NCI-H446 (cell line): ENCODE measurements around the gene PHIP.

Experiments
- DNase-seq, 2 experiments: peaks; one replicate each; lab custom pipeline; 2025; lab: John Stamatoyannopoulos, UW

PHIP gene

GRCh38 chr6:79070206-79070825 lies 7.7 kb downstream of the PHIP start:
- DNase-seq, result no peak

DNA sequence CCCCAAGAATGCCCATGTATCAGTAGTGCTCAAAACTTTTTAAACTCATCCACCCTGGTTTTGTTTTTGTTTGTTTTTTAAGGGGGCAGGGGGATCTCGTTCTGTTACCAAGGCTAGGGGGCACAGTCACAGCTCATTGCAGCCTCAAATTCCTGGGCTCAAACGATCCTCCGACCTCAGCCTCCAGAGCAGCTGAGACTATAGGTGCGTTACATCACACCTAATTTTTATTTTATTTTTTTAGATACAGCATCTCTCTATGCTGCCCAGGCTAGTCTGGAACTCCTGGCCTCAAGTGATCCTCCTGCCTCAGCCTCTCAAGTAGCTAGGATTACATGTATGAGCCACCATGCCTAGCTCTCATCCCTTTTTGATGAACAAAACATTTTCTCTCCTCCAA lies 11.2 kb downstream of the PHIP start:
- no peak for DNase-seq

DNA sequence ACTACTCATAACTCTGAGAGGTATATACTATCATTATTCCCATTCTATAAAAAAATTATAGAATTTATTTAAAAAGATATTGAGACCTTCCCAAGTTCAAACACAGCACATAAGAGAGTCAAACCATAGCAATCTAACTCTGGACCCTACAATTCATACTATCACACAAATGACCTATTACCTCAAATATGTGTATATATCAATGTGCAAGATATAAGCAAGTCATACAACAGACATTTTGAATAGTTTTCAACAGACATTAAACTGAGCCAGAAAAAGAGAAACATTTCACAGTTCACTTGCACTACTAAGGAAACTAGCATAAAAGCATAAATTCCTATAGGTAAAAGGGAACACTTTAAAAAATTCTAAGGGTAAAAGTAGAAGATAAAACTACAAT lies 11.7 kb downstream of the PHIP start:
- DNase-seq, result no peak

DNA sequence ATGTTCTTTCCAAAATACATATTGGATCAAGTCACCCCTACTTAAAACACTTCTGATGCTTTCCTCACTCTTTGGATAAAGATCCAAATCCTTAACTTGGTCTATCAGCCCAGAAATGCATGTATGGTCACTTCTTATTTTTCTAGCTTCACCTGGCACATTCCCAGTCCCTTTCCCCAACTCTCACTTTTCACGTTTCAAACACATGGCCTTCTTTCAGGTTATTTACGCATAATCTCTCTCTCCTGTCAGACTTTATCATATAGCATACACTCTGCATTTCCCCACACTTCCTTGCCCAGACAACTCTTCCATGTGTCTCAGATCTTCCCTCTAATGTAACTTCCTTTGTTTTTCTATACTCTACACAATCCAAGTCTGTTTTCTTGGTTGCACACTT lies 12.8 kb downstream of the PHIP start:
- DNase-seq, result no peak

DNA sequence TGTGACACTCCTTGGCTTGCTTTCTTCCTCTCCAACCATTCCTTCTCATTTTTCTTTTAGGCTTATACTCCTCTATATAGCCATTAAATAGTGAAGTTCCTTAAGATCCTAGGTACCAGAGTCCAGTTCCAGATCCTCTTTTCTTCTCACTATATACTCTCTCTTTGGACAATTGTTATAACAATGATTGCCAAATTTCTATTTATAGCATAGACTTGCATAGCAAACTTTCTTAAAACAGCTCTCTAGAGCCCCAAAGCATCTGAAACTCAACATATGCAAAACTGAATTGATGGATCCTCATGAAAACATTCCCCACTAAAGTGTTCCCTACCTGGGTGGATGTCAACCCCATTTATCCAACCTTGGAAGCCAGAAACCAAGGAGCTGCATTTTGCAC lies 13.4 kb downstream of the PHIP start:
- DNase-seq, result no peak

GRCh38 chr6:79062708-79063107 lies 15.3 kb downstream of the PHIP start:
- DNase-seq, result no peak

DNA sequence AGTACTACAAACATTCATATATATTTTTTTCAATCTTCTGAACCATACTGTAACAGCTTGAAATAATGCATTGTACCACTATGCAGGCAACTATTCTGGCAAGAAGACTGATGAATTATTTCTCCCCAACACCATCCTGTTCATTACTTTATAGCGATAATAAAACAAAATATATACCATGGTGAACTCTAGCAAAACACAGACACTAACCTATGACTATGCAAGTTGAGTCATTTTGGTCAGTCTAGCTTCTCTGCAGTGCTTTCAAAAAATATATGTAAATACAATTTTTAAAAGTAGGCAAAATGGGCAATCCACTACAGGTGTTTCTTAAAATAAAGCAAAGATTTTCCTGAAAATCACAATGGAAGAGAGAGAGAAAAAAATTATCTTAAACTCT lies 20.3 kb downstream of the PHIP start:
- no peak for DNase-seq

GRCh38 chr6:79056226-79056625 lies 21.8 kb downstream of the PHIP start:
- DNase-seq, result no peak

- peak in 1 of 2 experiments; percentile 18 for DNase-seq
These were observed 29.4 kb downstream of the PHIP start for GRCh38 chr6:79048611-79049010.

- DNase-seq, result no peak
These were observed 31.0 kb downstream of the PHIP start for GRCh38 chr6:79047072-79047471.

DNA sequence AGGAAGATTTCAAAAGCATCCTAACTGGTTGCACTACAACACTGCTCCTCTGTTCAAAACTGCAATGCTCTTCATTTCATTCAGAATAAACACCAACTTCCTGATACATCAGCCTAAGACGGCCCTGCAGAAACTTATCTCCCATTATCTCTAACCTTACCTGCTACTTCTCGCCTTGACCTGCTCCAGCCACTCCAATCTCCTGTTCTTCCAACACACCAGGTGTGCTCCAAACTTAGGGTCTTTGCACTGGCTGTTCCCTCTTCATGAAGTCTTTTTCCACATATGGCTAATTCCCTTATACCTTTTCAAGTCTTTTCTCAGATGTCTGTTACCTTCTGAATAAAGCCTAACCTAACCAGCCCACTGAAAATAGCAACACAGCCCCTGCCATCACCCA lies 32.1 kb downstream of the PHIP start:
- DNase-seq, result no peak

DNA sequence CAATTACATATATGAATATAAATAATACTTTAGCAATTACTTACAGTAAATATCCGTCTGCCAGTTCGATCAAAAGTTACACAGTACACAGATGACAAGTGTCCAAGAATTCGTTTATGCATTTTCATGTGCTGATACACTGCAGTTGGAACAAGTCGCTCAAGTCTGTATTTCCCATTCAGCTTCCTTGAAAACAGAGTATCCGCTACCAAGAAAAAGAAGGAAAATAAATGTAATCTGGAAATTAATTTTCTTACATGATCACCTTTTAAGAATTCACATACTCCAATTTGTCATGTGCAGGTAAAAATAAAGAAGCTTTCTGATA lies 35.3 kb downstream of the PHIP start:
- DNase-seq, result no peak

DNA sequence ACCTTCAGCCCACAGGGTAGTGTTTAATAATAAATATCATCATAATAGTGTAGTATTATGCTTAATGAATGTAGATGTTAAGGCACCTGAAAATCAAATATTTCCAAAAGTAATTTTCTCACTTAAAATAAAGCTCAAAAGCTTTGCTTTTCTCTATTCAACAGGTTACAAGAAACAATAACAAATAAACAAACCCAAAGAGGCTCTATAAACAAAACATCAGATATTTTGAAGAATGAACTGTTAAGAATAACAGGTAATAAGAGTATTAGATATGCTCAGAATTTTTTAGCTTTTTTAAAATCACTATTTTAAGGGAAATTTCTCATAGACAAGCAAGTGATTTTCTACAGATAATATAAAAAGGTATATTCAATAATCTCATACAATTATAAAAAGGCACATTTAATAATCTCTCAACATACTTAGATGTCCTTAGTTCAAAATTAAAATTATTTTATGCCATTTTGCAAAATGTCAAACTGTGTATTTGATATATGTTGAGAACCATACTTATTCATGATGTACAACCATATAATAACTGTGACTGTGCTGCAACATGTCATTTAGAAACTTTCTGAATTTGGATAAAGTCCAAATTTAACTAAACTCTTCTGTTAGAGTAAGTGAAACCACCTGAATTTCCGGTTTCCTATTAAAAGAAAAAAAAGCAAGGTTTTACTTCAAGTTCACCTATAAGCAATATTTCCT lies 35.8 kb downstream of the PHIP start:
- DNase-seq, result no peak

- no peak for DNase-seq
These were observed 38.0 kb downstream of the PHIP start for GRCh38 chr6:79040083-79040482.

- DNase-seq, result no peak
These were observed 40.0 kb downstream of the PHIP start for GRCh38 chr6:79038061-79038460.

- no peak for DNase-seq
These were observed 43.2 kb downstream of the PHIP start for GRCh38 chr6:79034865-79035264.

GRCh38 chr6:79033279-79033678 lies 44.8 kb downstream of the PHIP start:
- no peak for DNase-seq

- DNase-seq, result no peak
These were observed 46.0 kb downstream of the PHIP start for GRCh38 chr6:79031821-79032590.

DNA sequence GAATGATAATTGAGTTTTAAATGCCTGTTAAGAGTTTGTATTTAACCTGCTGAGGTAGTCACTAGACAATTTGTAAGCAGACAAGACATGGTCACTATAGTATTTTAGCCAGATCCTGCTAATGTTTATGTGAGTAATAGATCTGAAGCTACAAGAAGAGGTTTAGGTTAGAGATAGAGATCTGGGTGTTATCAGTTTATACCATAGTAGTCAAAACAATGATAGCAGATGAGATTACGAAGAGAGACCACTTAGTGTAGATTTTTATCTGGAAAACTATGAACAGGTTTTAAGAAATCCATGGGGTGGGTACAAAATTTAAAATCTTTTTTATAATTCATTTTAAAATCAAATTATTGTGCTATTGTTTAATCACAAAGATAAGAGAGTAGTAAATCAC lies 47.5 kb downstream of the PHIP start:
- DNase-seq, result no peak

GRCh38 chr6:79030023-79030422 lies 48.0 kb downstream of the PHIP start:
- DNase-seq, result no peak

DNA sequence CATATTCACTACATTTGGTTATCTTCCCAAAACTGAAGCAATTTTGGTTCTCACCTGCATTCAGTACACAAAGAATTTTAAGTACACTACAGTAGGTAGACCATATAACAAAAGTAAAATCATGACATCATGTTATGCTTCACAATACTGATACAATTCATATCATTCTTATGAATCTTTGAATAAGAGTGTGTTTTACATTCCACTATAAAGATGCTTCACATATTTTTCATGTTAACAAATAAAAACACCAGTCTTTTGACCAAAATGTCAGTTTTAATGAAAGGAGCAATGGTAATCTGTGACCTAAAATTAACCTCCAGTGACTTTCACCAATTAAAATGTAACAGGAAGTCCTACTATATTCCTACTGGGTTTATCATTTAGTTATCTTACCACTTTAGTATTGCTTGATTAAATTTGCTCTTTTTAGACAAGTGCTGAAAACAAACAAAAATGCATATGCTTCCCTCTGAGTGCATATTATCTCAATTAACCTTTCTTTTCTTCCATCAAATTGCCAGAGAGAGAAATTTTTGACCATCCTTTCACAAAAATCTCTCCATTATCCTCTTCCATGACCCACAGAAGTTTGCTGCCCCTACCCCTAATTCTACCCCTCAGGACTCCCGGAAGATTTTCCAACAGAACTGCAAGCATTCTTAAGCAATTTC lies 49.3 kb downstream of the PHIP start:
- DNase-seq, result no peak

DNA sequence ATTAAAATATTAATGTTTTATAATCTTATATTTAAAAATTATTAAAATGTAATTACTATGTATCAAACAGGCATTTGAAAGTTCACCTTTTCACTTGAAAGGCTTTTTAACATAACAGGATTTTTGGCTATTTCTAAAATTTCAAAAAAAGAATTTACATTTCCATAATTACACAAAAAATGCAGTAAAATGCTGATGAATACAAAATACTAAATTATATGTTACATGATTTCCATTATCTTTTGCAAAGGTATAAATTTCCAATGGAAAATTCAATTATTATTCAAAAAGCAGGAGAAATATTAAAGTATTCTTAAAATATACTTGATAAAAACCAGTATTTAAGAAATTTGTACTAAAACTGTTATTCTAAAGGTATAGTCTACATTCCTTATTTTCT lies 66.1 kb downstream of the PHIP start:
- no peak for DNase-seq

GRCh38 chr6:79010422-79010821 lies 67.6 kb downstream of the PHIP start:
- no peak for DNase-seq
